Measurements from ENCODE around the gene ZBTB4.

DNA sequence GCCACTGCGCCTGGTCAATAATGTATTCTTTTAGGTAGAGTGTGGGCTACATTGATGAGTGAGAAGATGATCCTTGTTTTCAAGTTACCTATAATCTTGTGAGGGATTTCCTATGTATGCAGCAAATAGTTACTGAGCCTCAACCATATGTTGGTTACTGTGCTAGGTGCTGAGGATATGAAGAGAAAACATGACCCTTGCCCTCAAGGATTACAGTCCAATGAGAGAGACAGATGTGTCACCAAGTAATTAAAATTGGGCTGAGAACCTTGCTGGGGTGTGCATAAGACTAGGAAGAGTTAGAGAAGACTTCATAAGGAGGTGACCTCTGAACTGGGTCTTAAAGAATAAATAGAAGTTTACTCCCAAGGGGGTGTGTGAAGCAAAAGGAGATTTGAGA, 12.2 kb upstream of the ZBTB4 start:
- TF ChIP-seq, protein P1, sequence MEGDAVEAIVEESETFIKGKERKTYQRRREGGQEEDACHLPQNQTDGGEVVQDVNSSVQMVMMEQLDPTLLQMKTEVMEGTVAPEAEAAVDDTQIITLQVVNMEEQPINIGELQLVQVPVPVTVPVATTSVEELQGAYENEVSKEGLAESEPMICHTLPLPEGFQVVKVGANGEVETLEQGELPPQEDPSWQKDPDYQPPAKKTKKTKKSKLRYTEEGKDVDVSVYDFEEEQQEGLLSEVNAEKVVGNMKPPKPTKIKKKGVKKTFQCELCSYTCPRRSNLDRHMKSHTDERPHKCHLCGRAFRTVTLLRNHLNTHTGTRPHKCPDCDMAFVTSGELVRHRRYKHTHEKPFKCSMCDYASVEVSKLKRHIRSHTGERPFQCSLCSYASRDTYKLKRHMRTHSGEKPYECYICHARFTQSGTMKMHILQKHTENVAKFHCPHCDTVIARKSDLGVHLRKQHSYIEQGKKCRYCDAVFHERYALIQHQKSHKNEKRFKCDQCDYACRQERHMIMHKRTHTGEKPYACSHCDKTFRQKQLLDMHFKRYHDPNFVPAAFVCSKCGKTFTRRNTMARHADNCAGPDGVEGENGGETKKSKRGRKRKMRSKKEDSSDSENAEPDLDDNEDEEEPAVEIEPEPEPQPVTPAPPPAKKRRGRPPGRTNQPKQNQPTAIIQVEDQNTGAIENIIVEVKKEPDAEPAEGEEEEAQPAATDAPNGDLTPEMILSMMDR (IDR thresholded peaks at IDR 0.05; ENCODE audit: low read depth, low read length) = no peak
- no peak for TF ChIP-seq EZH2phosphoT487 (IDR thresholded peaks at IDR 0.05; ENCODE audit: low read depth)
